ENCODE data around the gene PHF20. TPM values are rescaled to one million over a fixed set of nuclear protein-coding genes. Genes with fewer than 3 reads are reported as not detected.

The PHF20 gene
- total and polyA plus RNA-seq, 12 donors, result 23.4 to 44.7 (median 36.0) TPM

GRCh38 chr20:35730583-35731468 lies 41.0 kb upstream of the PHF20 start:
- DNase-seq, result no peak
- intact Hi-C loops (cut with DNase I), result loop anchor here in 6 of 10 donors (5.0 to 10.0 kb wide), 3 partner anchors 34 to 154 kb away; partner anchors contain the start of genes NFS1 (in 1 of the 6) and ROMO1 (in 1 of the 6)
- Histone ChIP-seq H3K4me1 (peaks cover under 1 to 80% (median 66%) of the 10 kb centered on the region in 9 donors), H3K27ac (no peak overlapping the region), H3K27me3 (no peaks in the 10 kb centered on the region), H3K36me3 (peaks cover 0 to 100% (median 86%) of the 10 kb centered on the region in 9 donors), H3K9me3 (no peaks in the 10 kb centered on the region), H3K4me3 (no peak overlapping the region)
- no peak for TF ChIP-seq CTCF (IDR thresholded peaks at IDR 0.05)
- no peak for ATAC-seq
- 34 to 36% methylated on average over 4 of the region's 4 CpGs for WGBS, 2 donors

GRCh38 chr20:35731469-35731788 lies 40.4 kb upstream of the PHF20 start:
- 53 to 54% methylated on average over 2 of the region's 2 CpGs for WGBS, 2 donors
- Histone ChIP-seq H3K4me1 (peaks cover 3 to 86% (median 72%) of the 10 kb centered on the region in 9 donors), H3K9me3 (no peaks in the 10 kb centered on the region), H3K36me3 (peaks cover 0 to 100% (median 85%) of the 10 kb centered on the region in 9 donors), H3K4me3 (no peak overlapping the region), H3K27me3 (no peaks in the 10 kb centered on the region), H3K27ac (no peak overlapping the region)
- no peak for TF ChIP-seq CTCF (IDR thresholded peaks at IDR 0.05)
- ATAC-seq (no peak), DNase-seq (no peak)
- intact Hi-C loops (cut with DNase I), result loop anchor here in 6 of 10 donors (5.0 to 10.0 kb wide), 3 partner anchors 34 to 153 kb away; partner anchors contain the start of genes NFS1 (in 1 of the 6) and ROMO1 (in 1 of the 6)

GRCh38 chr20:35731862-35732643 lies 39.8 kb upstream of the PHF20 start:
- H3K36me3 ChIP-seq, result peaks cover 0 to 100% (median 84%) of the 10 kb centered on the region in 9 donors
- DNase-seq, result no peak
- intact Hi-C loops (cut with DNase I), result loop anchor here in 6 of 10 donors (5.0 to 10.0 kb wide), 3 partner anchors 35 to 153 kb away; partner anchors contain the start of genes NFS1 (in 1 of the 6) and ROMO1 (in 1 of the 6)
- H3K27me3 ChIP-seq, result no peaks in the 10 kb centered on the region
- ATAC-seq, result no peak
- no peak overlapping the region for H3K27ac ChIP-seq
- no peak for TF ChIP-seq CTCF (IDR thresholded peaks at IDR 0.05)
- no peak overlapping the region for H3K4me3 ChIP-seq
- H3K9me3 ChIP-seq, result no peaks in the 10 kb centered on the region
- WGBS, 2 donors, result 78 to 82% methylated on average over 24 of the region's 24 CpGs
- peaks cover 3 to 91% (median 75%) of the 10 kb centered on the region in 9 donors for H3K4me1 ChIP-seq

- ATAC-seq, result no peak
- intact Hi-C loops (cut with DNase I), result loop anchor here in 6 of 10 donors (5.0 to 10.0 kb wide), 3 partner anchors 35 to 152 kb away; partner anchors contain the start of genes NFS1 (in 1 of the 6) and ROMO1 (in 1 of the 6)
- Histone ChIP-seq H3K4me1 (peaks cover 3 to 96% (median 79%) of the 10 kb centered on the region in 9 donors), H3K27ac (no peak overlapping the region), H3K27me3 (no peaks in the 10 kb centered on the region), H3K36me3 (peaks cover 0 to 100% (median 84%) of the 10 kb centered on the region in 9 donors), H3K4me3 (no peak overlapping the region), H3K9me3 (no peaks in the 10 kb centered on the region)
- 41 to 45% methylated on average over 1 of the region's 1 CpG for WGBS, 2 donors
- no peak for DNase-seq
- no peak for TF ChIP-seq CTCF (IDR thresholded peaks at IDR 0.05)
These were observed 39.2 kb upstream of the PHF20 start for GRCh38 chr20:35732644-35732982.
